Endothelial cell of umbilical vein (primary cell): ENCODE data around the gene TEN1. TPM values are rescaled to one million over a fixed set of nuclear protein-coding genes. Genes with fewer than 3 reads are reported as not detected.

Experiments used
- BruUV-seq: library from RNA; stranded (reverse); fragments of 400-500 nt; replicated peaks from 2 replicates; lab custom pipeline; 2021; lab: Mats Ljungman, UMichigan
- CTCF ChIA-PET: fragments of 300-600, 350-600 bp; sonication (Branson Sonifier 250); formaldehyde crosslinking; loops from one replicate; lab custom pipeline; 2021; ENCODE audit warnings: antibody characterized with exemption, inconsistent platforms; lab: Charles Lee
- POLR2A ChIA-PET: fragments of 300-600, 350-600 bp; sonication (Branson Sonifier 250); formaldehyde crosslinking; loops from one replicate; lab custom pipeline; 2021; ENCODE audit warnings: antibody characterized with exemption, inconsistent platforms; lab: Charles Lee
- DNase-seq: peaks from one replicate; pipeline ENCODE4 v3.0.0-alpha.2; 2011; ENCODE audit warnings: low read depth, low spot score
- FAIRE-seq: peaks from 2 replicates; lab custom pipeline; 2011; peaks lifted over from hg19 to GRCh38; lab: Jason Lieb, UNC
- H2AFZ ChIP-seq: 2 replicates; pipeline ENCODE4 v1.6.0; 2012; ENCODE audit warnings: low read depth, low read length, control low read depth, inconsistent platforms
- H3K27ac ChIP-seq: 2 replicates; pipeline ENCODE4 v1.5.1; 2011; ENCODE audit warnings: low read depth, mild to moderate bottlenecking, control low read depth, low read length, moderate library complexity; ENCODE audit not compliant: insufficient read depth
- H3K27me3 ChIP-seq, 2 experiments: 2 replicates each; pipeline versions ENCODE4 v1.6.0 to v1.6.1; 2011; ENCODE audit warnings: low read length in 2 of 2, mixed read lengths in 1 of 2; ENCODE audit not compliant: control insufficient read depth in 2 of 2, insufficient read depth in 2 of 2
- H3K36me3 ChIP-seq, 2 experiments: 2 replicates in 1 of 2; 3 replicates in 1 of 2; pipeline ENCODE4 v1.5.1; 2011; ENCODE audit warnings: low read length in 2 of 2, mild to moderate bottlenecking in 1 of 2, moderate library complexity in 1 of 2; ENCODE audit not compliant: control insufficient read depth in 2 of 2, insufficient read depth in 2 of 2; ENCODE audit errors: extremely low read depth in 1 of 2
- H3K4me1 ChIP-seq: 3 replicates; pipeline ENCODE4 v1.5.1; 2011; ENCODE audit warnings: mild to moderate bottlenecking, low read length; ENCODE audit not compliant: control insufficient read depth, insufficient read depth; ENCODE audit errors: extremely low read depth
- H3K4me2 ChIP-seq: 2 replicates; pipeline ENCODE4 v1.6.1; 2011; ENCODE audit warnings: low read length, control low read depth, mixed read lengths; ENCODE audit not compliant: insufficient read depth
- H3K4me3 ChIP-seq, 3 experiments: fragments of 200-600 bp in 1 of 3; sonication (generic), shearing (Covaris generic) in 1 of 3; replicated peaks in 1 of 3; 2 replicates each; pipeline ENCODE4 v1.5.1; 2011 to 2016; ENCODE audit warnings: control low read depth in 3 of 3, low read length in 3 of 3, mild to moderate bottlenecking in 2 of 3, inconsistent platforms in 1 of 3, low read depth in 1 of 3, moderate library complexity in 1 of 3; ENCODE audit not compliant: insufficient read depth in 1 of 3
- H3K79me2 ChIP-seq: 2 replicates; pipeline ENCODE4 v1.6.0; 2012; ENCODE audit warnings: low read length, inconsistent platforms; ENCODE audit not compliant: control insufficient read depth, insufficient read depth
- H3K9ac ChIP-seq: replicated peaks from 2 replicates; pipeline ENCODE3; 2011; ENCODE audit warnings: low read length, control low read depth; ENCODE audit not compliant: insufficient read depth; ENCODE audit errors: extremely low read depth
- H3K9me1 ChIP-seq: replicated peaks from 3 replicates; pipeline ENCODE4 v1.6.0; 2011; ENCODE audit warnings: mild to moderate bottlenecking, low read length; ENCODE audit not compliant: control insufficient read depth, insufficient read depth; ENCODE audit errors: extremely low read depth
- H3K9me3 ChIP-seq: replicated peaks from 2 replicates; pipeline ENCODE4 v1.5.1; 2012; ENCODE audit warnings: low read length, inconsistent platforms; ENCODE audit not compliant: control insufficient read depth, insufficient read depth
- H4K20me1 ChIP-seq: replicated peaks from 2 replicates; pipeline ENCODE3; 2011; ENCODE audit warnings: mild to moderate bottlenecking, low read length; ENCODE audit not compliant: control insufficient read depth, insufficient read depth; ENCODE audit errors: extremely low read depth
- EZH2 ChIP-seq: IDR thresholded peaks from 2 replicates; pipeline ENCODE4 v1.6.1; 2012; ENCODE audit warnings: borderline replicate concordance, low read depth, mild to moderate bottlenecking, moderate library complexity, low read length, inconsistent platforms; ENCODE audit not compliant: severe bottlenecking
- FOS ChIP-seq: IDR thresholded peaks from 2 replicates; pipeline ENCODE4 v1.6.1; 2011; ENCODE audit warnings: mild to moderate bottlenecking, low read length, moderate library complexity, borderline replicate concordance; ENCODE audit not compliant: insufficient read depth
- GATA2 ChIP-seq: IDR thresholded peaks from 2 replicates; pipeline ENCODE4 v1.7.0; 2011; ENCODE audit warnings: low read depth, mild to moderate bottlenecking, moderate library complexity, mixed read lengths, low read length; ENCODE audit not compliant: insufficient read length, insufficient read depth
- JUN ChIP-seq: IDR thresholded peaks from 2 replicates; pipeline ENCODE4 v1.6.1; 2011; ENCODE audit warnings: borderline replicate concordance, low read depth; ENCODE audit not compliant: insufficient read length, insufficient read depth
- MYC ChIP-seq: IDR thresholded peaks from one replicate; pipeline ENCODE4 v1.6.1; 2011; ENCODE audit warnings: mild to moderate bottlenecking, low read depth, low read length
- POLR2A ChIP-seq: IDR thresholded peaks from 2 replicates; pipeline ENCODE4 v1.6.1; 2012; ENCODE audit warnings: low read depth, mild to moderate bottlenecking, control low read depth, low read length
- POLR2AphosphoS5 ChIP-seq: IDR thresholded peaks from 2 replicates; pipeline ENCODE4 v1.6.1; 2012; ENCODE audit warnings: low read depth, mild to moderate bottlenecking, control low read depth, low read length, moderate library complexity; ENCODE audit not compliant: insufficient read depth
- dilution Hi-C: fragments of 300-500 bp; cut with MboI; formaldehyde crosslinking; loops from one replicate; pipeline ENCODE4 v1.15.0; 2019; ENCODE audit warnings: low sequenced_read_pairs; ENCODE audit not compliant: extremely low pct_ligation_motif_present
- intact Hi-C: fragments of 100-400 bp; cut with micrococcal nuclease; formaldehyde crosslinking; loops from one replicate; pipeline ENCODE4 v1.10.0; 2022
- polyA plus RNA-seq, 4 experiments: library from polyadenylated mRNA; depleted of rRNA in 3 of 4; stranded (reverse) in 3 of 4; unstranded in 1 of 4; fragments of >200 nt; gene quantifications; 2 replicates each; pipeline versions ENCODE4 v1.2.1 to v1.2.3, GENCODE V29; 2011 to 2012; ENCODE audit warnings: missing spikeins in 1 of 4
- total RNA-seq: library from RNA; stranded (reverse); gene quantifications from 2 replicates; pipeline ENCODE4 v1.2.3, GENCODE V29; 2021
- TF ChIP-seq, protein P1 (sequence below), 2 donors: IDR thresholded peaks; 1 replicate in 1 of 2; 2 replicates in 1 of 2; pipeline ENCODE4 v1.5.1; 2011; ENCODE audit warnings: low read length in 2 of 2, mild to moderate bottlenecking in 2 of 2, moderate library complexity in 2 of 2, control low read depth in 1 of 2, inconsistent platforms in 1 of 2, low read depth in 1 of 2; ENCODE audit not compliant: insufficient read depth in 1 of 2; ENCODE audit errors: extremely low read depth in 1 of 2
- TF ChIP-seq, protein P2 (sequence below): IDR thresholded peaks from 2 replicates; pipeline ENCODE4 v1.6.1; 2011; ENCODE audit not compliant: insufficient read depth, insufficient read length

The TEN1 gene
- total and polyA plus RNA-seq, 2 donors (not counting 3 experiments of a cell fraction or from before 2014, with no cell fraction given) = 18.8 to 29.0 TPM

GRCh38 chr17:76048025-76048605 is 69.1 kb downstream of the TEN1 start:
- no peak for TF ChIP-seq GATA2
- TF ChIP-seq POLR2A = no peak
- no peak for TF ChIP-seq JUN
- no peak for TF ChIP-seq EZH2
- no peak for TF ChIP-seq MYC
- no peak for TF ChIP-seq POLR2AphosphoS5
- TF ChIP-seq, protein P1, sequence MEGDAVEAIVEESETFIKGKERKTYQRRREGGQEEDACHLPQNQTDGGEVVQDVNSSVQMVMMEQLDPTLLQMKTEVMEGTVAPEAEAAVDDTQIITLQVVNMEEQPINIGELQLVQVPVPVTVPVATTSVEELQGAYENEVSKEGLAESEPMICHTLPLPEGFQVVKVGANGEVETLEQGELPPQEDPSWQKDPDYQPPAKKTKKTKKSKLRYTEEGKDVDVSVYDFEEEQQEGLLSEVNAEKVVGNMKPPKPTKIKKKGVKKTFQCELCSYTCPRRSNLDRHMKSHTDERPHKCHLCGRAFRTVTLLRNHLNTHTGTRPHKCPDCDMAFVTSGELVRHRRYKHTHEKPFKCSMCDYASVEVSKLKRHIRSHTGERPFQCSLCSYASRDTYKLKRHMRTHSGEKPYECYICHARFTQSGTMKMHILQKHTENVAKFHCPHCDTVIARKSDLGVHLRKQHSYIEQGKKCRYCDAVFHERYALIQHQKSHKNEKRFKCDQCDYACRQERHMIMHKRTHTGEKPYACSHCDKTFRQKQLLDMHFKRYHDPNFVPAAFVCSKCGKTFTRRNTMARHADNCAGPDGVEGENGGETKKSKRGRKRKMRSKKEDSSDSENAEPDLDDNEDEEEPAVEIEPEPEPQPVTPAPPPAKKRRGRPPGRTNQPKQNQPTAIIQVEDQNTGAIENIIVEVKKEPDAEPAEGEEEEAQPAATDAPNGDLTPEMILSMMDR (IDR thresholded peaks at IDR 0.05; ENCODE audit: extremely low read depth in 1 of 2, insufficient read depth in 1 of 2, low read depth in 1 of 2, low read length in 2 of 2) = no peak
- TF ChIP-seq, protein P2, sequence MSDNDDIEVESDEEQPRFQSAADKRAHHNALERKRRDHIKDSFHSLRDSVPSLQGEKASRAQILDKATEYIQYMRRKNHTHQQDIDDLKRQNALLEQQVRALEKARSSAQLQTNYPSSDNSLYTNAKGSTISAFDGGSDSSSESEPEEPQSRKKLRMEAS = no peak
- no peak for TF ChIP-seq FOS
- intact Hi-C loops (no loop called here), dilution Hi-C loops (no loop called here)
- H4K20me1 ChIP-seq = no peaks in the 10 kb centered on the region
- FAIRE-seq = no peak
- H3K9me1 ChIP-seq = no peaks in the 10 kb centered on the region
- peaks cover 17% of the 10 kb centered on the region for H3K79me2 ChIP-seq
- H3K27me3 ChIP-seq = no peaks in the 10 kb centered on the region
- DNase-seq = no peak
- H3K27ac ChIP-seq = no peak overlapping the region
- no peak overlapping the region for H3K4me2 ChIP-seq
- H2AFZ ChIP-seq = no peak overlapping the region
- H3K9ac ChIP-seq = no peak overlapping the region
- no peaks in the 10 kb centered on the region for H3K9me3 ChIP-seq
- no TSS peak for BruUV-seq
- peaks cover 18 to 46% of the 10 kb centered on the region in 2 experiments for H3K36me3 ChIP-seq
- POLR2A ChIA-PET = no interaction called here
- peaks cover 1% of the 10 kb centered on the region for H3K4me1 ChIP-seq
- H3K4me3 ChIP-seq = no peak overlapping the region
- CTCF ChIA-PET = interaction anchor here (1.3 to 1.7 kb wide), 2 partner anchors 15 to 34 kb away, joined by 3 to 4 read pairs; no protein-coding TSS in a partner anchor
